Activated T-helper 1 cell treated with anti-CD3 and anti-CD28 coated beads, Interleukin-2, amount 50 U/mL, for 16 hours (primary cell): ENCODE results near the gene NUP62.
"Not testable (repeated sequence)": the region's sequence is repeated elsewhere in the genome, so short reads cannot be mapped to it uniquely, and the experiment has no call there.

Experiments used
- DNase-seq, 2 donors: peaks; one replicate each; pipeline ENCODE4 v3.0.0-alpha.2; 2020; ENCODE audit warnings: low read depth in 1 of 2, low spot score in 1 of 2

NUP62 gene

GRCh38 chr19:49951806-49952478 is 22.6 kb upstream of the NUP62 start:
- no peak for DNase-seq

- DNase-seq, result no peak
Observed at GRCh38 chr19:49950956-49951526, 21.7 kb upstream of the NUP62 start.

- no peak for DNase-seq
Observed at GRCh38 chr19:49950590-49950948, 21.3 kb upstream of the NUP62 start.

GRCh38 chr19:49949742-49950589 is 20.7 kb upstream of the NUP62 start:
- no peak for DNase-seq

GRCh38 chr19:49946415-49946814 is 17.1 kb upstream of the NUP62 start:
- DNase-seq, result no peak

GRCh38 chr19:49944567-49944966 is 15.3 kb upstream of the NUP62 start:
- not testable (repeated sequence) for DNase-seq

GRCh38 chr19:49940482-49940791 is 11.1 kb upstream of the NUP62 start:
- DNase-seq, result no peak

- no peak for DNase-seq
Observed at GRCh38 chr19:49939721-49940481, 10.6 kb upstream of the NUP62 start.

GRCh38 chr19:49938662-49939061 is 9.4 kb upstream of the NUP62 start:
- DNase-seq, result no peak

- DNase-seq, result peak; percentile 65 to 68
Observed at GRCh38 chr19:49937750-49938381, 8.6 kb upstream of the NUP62 start.

GRCh38 chr19:49936549-49936948 is 7.2 kb upstream of the NUP62 start:
- DNase-seq, result no peak

- no peak for DNase-seq
Observed at GRCh38 chr19:49933643-49934042, 4.3 kb upstream of the NUP62 start.

GRCh38 chr19:49932731-49933131 is 3.4 kb upstream of the NUP62 start:
- DNase-seq, result peak in 1 of 2 donors; percentile 16

GRCh38 chr19:49932041-49932451 is 2.7 kb upstream of the NUP62 start:
- DNase-seq, result no peak

GRCh38 chr19:49931293-49932040 is 2.2 kb upstream of the NUP62 start:
- no peak for DNase-seq

GRCh38 chr19:49930483-49931011 is 1.2 kb upstream of the NUP62 start:
- no peak for DNase-seq

GRCh38 chr19:49929611-49930482 is 543 bp upstream of the NUP62 start:
- peak; percentile 72 to 82 for DNase-seq

GRCh38 chr19:49927526-49928264 is 1.6 kb downstream of the NUP62 start:
- no peak for DNase-seq

- no peak for DNase-seq
Observed at GRCh38 chr19:49926515-49926914, 2.8 kb downstream of the NUP62 start.
